Measurements from ENCODE around the gene TIAM1.

DNA sequence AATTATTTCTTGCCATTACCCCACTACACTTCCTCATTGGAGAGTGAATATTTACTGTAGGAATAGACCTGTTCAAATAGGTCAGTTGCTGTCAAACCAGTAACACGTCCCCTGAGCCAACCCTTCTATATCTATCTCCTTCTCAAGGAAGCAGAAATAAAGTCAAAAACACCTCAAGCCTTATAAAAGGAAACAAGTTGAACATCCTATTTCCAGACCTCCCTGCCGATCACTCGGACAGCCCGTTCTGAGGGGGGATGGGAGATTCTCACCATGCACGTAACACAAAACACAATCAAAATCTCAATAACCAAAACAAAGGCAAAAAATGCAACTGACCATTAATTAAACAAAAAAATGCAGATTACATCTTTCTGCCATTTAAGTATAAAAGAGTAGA lies 184.3 kb downstream of the TIAM1 start:
- TF ChIP-seq, protein P1, sequence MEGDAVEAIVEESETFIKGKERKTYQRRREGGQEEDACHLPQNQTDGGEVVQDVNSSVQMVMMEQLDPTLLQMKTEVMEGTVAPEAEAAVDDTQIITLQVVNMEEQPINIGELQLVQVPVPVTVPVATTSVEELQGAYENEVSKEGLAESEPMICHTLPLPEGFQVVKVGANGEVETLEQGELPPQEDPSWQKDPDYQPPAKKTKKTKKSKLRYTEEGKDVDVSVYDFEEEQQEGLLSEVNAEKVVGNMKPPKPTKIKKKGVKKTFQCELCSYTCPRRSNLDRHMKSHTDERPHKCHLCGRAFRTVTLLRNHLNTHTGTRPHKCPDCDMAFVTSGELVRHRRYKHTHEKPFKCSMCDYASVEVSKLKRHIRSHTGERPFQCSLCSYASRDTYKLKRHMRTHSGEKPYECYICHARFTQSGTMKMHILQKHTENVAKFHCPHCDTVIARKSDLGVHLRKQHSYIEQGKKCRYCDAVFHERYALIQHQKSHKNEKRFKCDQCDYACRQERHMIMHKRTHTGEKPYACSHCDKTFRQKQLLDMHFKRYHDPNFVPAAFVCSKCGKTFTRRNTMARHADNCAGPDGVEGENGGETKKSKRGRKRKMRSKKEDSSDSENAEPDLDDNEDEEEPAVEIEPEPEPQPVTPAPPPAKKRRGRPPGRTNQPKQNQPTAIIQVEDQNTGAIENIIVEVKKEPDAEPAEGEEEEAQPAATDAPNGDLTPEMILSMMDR (IDR thresholded peaks at IDR 0.05): no peak
- no peak for TF ChIP-seq POLR2A (IDR thresholded peaks at IDR 0.05)

All from heart left ventricle (tissue), 13 donors.